Chondrocyte (in vitro differentiated cells): ENCODE measurements around the gene ILKAP. TPM values are rescaled to one million over a fixed set of nuclear protein-coding genes. Genes with fewer than 3 reads are reported as not detected.

Experiments used
- DNase-seq: peaks from one replicate; pipeline ENCODE4 v3.0.0; 2021; ENCODE audit warnings: mixed read lengths, low spot score
- H3K27ac Mint-ChIP-seq: one replicate; pipeline ENCODE4 v1.8.0; 2021; ENCODE audit warnings: mild to moderate bottlenecking, moderate library complexity, mixed read lengths; ENCODE audit not compliant: unreplicated experiment
- H3K27me3 Mint-ChIP-seq: 2 replicates; pipeline ENCODE4 v1.8.0; 2021; ENCODE audit warnings: low read depth, mixed read lengths
- H3K36me3 Mint-ChIP-seq: 2 replicates; pipeline ENCODE4 v1.8.0; 2021; ENCODE audit warnings: low read depth, mixed read lengths
- H3K4me1 Mint-ChIP-seq: 2 replicates; pipeline ENCODE4 v1.8.0; 2021; ENCODE audit warnings: low read depth, mild to moderate bottlenecking, mixed read lengths
- H3K4me3 Mint-ChIP-seq: one replicate; pipeline ENCODE4 v1.8.0; 2021; ENCODE audit warnings: mild to moderate bottlenecking, moderate library complexity, mixed read lengths; ENCODE audit not compliant: unreplicated experiment
- H3K9me3 Mint-ChIP-seq: 2 replicates; pipeline ENCODE4 v1.8.0; 2021; ENCODE audit warnings: low read depth, mixed read lengths
- CTCF ChIP-seq: fragments of 200-600 bp; sonication (generic); IDR thresholded peaks from 2 replicates; pipeline ENCODE4 v1.5.0; 2021; ENCODE audit warnings: antibody characterized with exemption, mild to moderate bottlenecking, moderate library complexity
- total RNA-seq: library from RNA; stranded (reverse); gene quantifications from 3 replicates; pipeline ENCODE4 v1.2.1, GENCODE V29; 2021

The ILKAP gene
- total RNA-seq, 1 donor from 2014 or later, result 24.9 TPM

DNA sequence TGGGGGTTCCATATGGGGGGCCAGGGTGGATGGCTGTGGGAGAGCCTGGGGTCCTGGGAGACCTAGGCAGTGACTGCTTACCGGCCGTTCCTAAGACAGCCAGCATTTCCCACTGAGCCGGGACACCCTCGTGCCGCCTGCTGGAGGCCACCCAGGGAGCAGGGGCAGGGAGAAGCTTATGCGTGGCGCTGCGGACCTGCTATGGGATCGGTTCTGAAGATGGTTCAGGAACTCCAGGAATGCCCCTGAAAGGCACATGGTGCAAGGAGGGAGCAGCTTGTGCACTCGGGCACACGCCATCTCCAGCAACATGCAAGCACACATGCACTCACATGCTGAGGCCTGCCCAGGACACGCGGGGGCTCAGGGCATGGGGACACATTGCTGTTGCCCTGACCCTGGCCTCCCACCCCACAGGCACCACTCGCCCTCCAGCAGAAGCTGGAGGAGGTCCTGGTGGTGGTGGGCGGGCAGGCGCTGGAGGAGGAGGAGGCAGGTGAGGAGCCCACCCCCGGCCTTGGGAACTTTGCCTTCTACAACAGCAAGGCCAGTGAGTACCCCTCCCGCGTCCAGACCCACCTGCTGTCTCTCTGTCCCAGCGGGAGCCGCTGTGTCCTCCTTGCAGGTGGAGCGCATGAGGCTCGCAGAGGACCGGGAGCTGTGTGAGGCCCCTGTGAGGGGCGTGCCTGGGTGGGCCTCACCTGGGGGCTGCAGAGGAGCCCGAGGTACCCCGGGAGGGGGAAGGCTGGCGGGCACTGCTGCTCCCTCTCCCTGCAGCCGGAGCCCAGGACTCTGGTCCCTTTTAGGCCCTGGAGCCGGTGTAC, 60.9 kb downstream of the ILKAP start:
- no peak for DNase-seq
- Mint-ChIP-seq H3K4me3 (peak overlapping the region; percentile 68), H3K27me3 (no peaks in the 10 kb centered on the region), H3K36me3 (peaks cover 9% of the 10 kb centered on the region), H3K4me1 (peaks cover 46% of the 10 kb centered on the region), H3K9me3 (no peaks in the 10 kb centered on the region), H3K27ac (peak overlapping the region; percentile 70)
- TF ChIP-seq CTCF, result no peak

GRCh38 chr2:238141541-238142318, 61.8 kb downstream of the ILKAP start:
- TF ChIP-seq CTCF, result no peak
- H3K4me1 Mint-ChIP-seq, result peaks cover 46% of the 10 kb centered on the region
- H3K4me3 Mint-ChIP-seq, result peak overlapping the region; percentile 68
- H3K9me3 Mint-ChIP-seq, result no peaks in the 10 kb centered on the region
- peaks cover 9% of the 10 kb centered on the region for H3K36me3 Mint-ChIP-seq
- DNase-seq, result no peak
- no peaks in the 10 kb centered on the region for H3K27me3 Mint-ChIP-seq
- H3K27ac Mint-ChIP-seq, result peak overlapping the region; percentile 70

- no peaks in the 10 kb centered on the region for H3K27me3 Mint-ChIP-seq
- DNase-seq, result no peak
- no peaks in the 10 kb centered on the region for H3K9me3 Mint-ChIP-seq
- TF ChIP-seq CTCF, result no peak
- peaks cover 9% of the 10 kb centered on the region for H3K36me3 Mint-ChIP-seq
- peaks cover 46% of the 10 kb centered on the region for H3K4me1 Mint-ChIP-seq
- H3K27ac Mint-ChIP-seq, result no peak overlapping the region
- peak overlapping the region; percentile 68 for H3K4me3 Mint-ChIP-seq
Measured at GRCh38 chr2:238140721-238141540, 62.6 kb downstream of the ILKAP start.

DNA sequence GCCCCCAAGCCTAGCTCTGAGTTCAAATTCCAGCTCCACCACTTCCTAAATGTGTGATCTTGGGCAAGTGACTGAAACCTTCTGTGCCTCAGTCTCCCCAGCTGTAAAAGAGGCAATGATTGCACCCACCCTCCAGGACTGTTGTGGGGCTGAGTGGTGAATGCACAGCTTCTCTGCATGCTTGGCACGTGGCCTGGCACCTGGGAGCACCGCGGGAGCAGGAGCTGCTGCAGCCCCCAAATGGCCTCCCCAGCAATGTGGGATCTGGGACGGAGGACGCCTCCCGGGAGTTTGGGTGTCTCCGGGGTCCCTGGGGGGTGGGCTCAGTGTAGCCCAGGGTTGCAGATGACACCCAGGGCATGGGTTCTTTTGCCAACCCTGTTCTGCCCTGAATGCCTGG, 63.5 kb downstream of the ILKAP start:
- Mint-ChIP-seq H3K27ac (no peak overlapping the region), H3K36me3 (peaks cover 9% of the 10 kb centered on the region), H3K9me3 (no peaks in the 10 kb centered on the region), H3K4me1 (peaks cover 46% of the 10 kb centered on the region), H3K27me3 (no peaks in the 10 kb centered on the region), H3K4me3 (peak overlapping the region; percentile 54)
- no peak for TF ChIP-seq CTCF
- no peak for DNase-seq
